CD14-positive monocyte (primary cell): ENCODE results near the gene GALT. TPM values are rescaled to one million over a fixed set of nuclear protein-coding genes. Genes with fewer than 3 reads are reported as not detected.
"Not testable (repeated sequence)": the region's sequence is repeated elsewhere in the genome, so short reads cannot be mapped to it uniquely, and the experiment has no call there.

ENCODE experiments used
- DNase-seq, 3 donors: peaks; one replicate each; pipeline ENCODE4 v3.0.0-alpha.2; 2011 to 2022
- H2AFZ ChIP-seq: 2 replicates; pipeline ENCODE4 v1.6.0; 2012; ENCODE audit warnings: mild to moderate bottlenecking, low read depth, low read length, inconsistent platforms; ENCODE audit not compliant: insufficient read depth, poor library complexity, severe bottlenecking
- H3K27ac ChIP-seq, 2 donors: 1 replicate in 1 of 2; 2 replicates in 1 of 2; pipeline ENCODE4 v1.5.1; 2012 to 2013; ENCODE audit warnings: low read length in 2 of 2, control low read depth in 1 of 2, inconsistent platforms in 1 of 2, low read depth in 1 of 2, mild to moderate bottlenecking in 1 of 2
- H3K27me3 ChIP-seq, 2 donors: one replicate each; pipeline versions ENCODE4 v1.6.0 to v1.6.1; 2011 to 2013; ENCODE audit warnings: low read length in 2 of 2; ENCODE audit not compliant: control insufficient read depth in 2 of 2, insufficient read depth in 2 of 2
- H3K36me3 ChIP-seq, 2 donors: replicated peaks in 1 of 2; 1 replicate in 1 of 2; 2 replicates in 1 of 2; pipeline versions ENCODE4 v1.5.1 to v1.6.1; 2012 to 2013; ENCODE audit warnings: low read length in 2 of 2, control low read depth in 1 of 2, inconsistent platforms in 1 of 2, mild to moderate bottlenecking in 1 of 2; ENCODE audit not compliant: insufficient read depth in 2 of 2, control insufficient read depth in 1 of 2
- H3K4me1 ChIP-seq, 2 donors: 1 replicate in 1 of 2; 2 replicates in 1 of 2; pipeline versions ENCODE4 v1.5.1 to v1.6.1; 2012 to 2013; ENCODE audit warnings: low read length in 2 of 2, control low read depth in 1 of 2, inconsistent platforms in 1 of 2, mild to moderate bottlenecking in 1 of 2, moderate library complexity in 1 of 2; ENCODE audit not compliant: insufficient read depth in 2 of 2, control insufficient read depth in 1 of 2
- H3K4me2 ChIP-seq: replicated peaks from 2 replicates; pipeline ENCODE3; 2012; ENCODE audit warnings: low read length, moderate library complexity, mild to moderate bottlenecking; ENCODE audit not compliant: poor library complexity, severe bottlenecking; ENCODE audit errors: extremely low read depth
- H3K4me3 ChIP-seq, 3 experiments: fragments of 200-600 bp in 1 of 3; sonication (generic) in 1 of 3; replicated peaks in 1 of 3; 1 replicate in 2 of 3; 2 replicates in 1 of 3; pipeline ENCODE4 v1.5.1; 2011 to 2013; ENCODE audit warnings: low read length in 3 of 3, mild to moderate bottlenecking in 3 of 3, control low read depth in 2 of 3, low read depth in 2 of 3, inconsistent platforms in 1 of 3, moderate library complexity in 1 of 3
- H3K79me2 ChIP-seq: 2 replicates; pipeline ENCODE4 v1.6.0; 2012; ENCODE audit warnings: mild to moderate bottlenecking, control low read depth, inconsistent platforms, low read length, moderate library complexity; ENCODE audit not compliant: insufficient read depth
- H3K9ac ChIP-seq: 2 replicates; pipeline ENCODE4 v1.6.0; 2017; ENCODE audit warnings: low read length, mild to moderate bottlenecking; ENCODE audit not compliant: insufficient read depth, poor library complexity, severe bottlenecking
- H3K9me3 ChIP-seq, 2 donors: replicated peaks in 1 of 2; 1 replicate in 1 of 2; 2 replicates in 1 of 2; pipeline versions ENCODE4 v1.5.1 to v1.6.1; 2012 to 2013; ENCODE audit warnings: low read length in 2 of 2, control low read depth in 1 of 2; ENCODE audit not compliant: control insufficient read depth in 1 of 2, insufficient read depth in 1 of 2
- H4K20me1 ChIP-seq: 2 replicates; pipeline ENCODE4 v1.6.0; 2012; ENCODE audit warnings: mild to moderate bottlenecking, low read length, control low read depth, moderate library complexity; ENCODE audit not compliant: insufficient read depth
- H3K27ac Mint-ChIP-seq, 7 donors: one replicate each; pipeline ENCODE4 v1.8.0; 2020; ENCODE audit warnings: mild to moderate bottlenecking in 7 of 7, mixed read lengths in 7 of 7, moderate library complexity in 6 of 7, inconsistent platforms in 2 of 7
- H3K27me3 Mint-ChIP-seq, 3 donors: one replicate each; pipeline ENCODE4 v1.8.0; 2021 to 2022; ENCODE audit warnings: low read depth in 3 of 3, mild to moderate bottlenecking in 3 of 3, mixed read lengths in 3 of 3, moderate library complexity in 3 of 3, inconsistent platforms in 1 of 3
- H3K36me3 Mint-ChIP-seq, 2 donors: one replicate each; pipeline ENCODE4 v1.8.0; 2020; ENCODE audit warnings: mixed read lengths in 2 of 2, inconsistent platforms in 1 of 2, mild to moderate bottlenecking in 1 of 2
- H3K4me1 Mint-ChIP-seq: one replicate; pipeline ENCODE4 v1.8.0; 2020; ENCODE audit warnings: mild to moderate bottlenecking, mixed read lengths
- H3K4me3 Mint-ChIP-seq, 2 donors: one replicate each; pipeline ENCODE4 v1.8.0; 2020; ENCODE audit warnings: mild to moderate bottlenecking in 2 of 2, mixed read lengths in 2 of 2, moderate library complexity in 1 of 2
- H3K9me3 Mint-ChIP-seq, 7 donors: one replicate each; pipeline ENCODE4 v1.8.0; 2020 to 2022; ENCODE audit warnings: mixed read lengths in 7 of 7, mild to moderate bottlenecking in 6 of 7, moderate library complexity in 6 of 7, inconsistent platforms in 2 of 7
- CTCF ChIP-seq: fragments of 200-600 bp; IDR thresholded peaks from one replicate; pipeline ENCODE4 v1.8.0; 2022; ENCODE audit warnings: antibody characterized with exemption, mild to moderate bottlenecking
- WGBS: methylation state at CpG from one replicate; pipeline ENCODE4 v1.1.5; 2013; ENCODE audit warnings: missing lambda C conversion rate; ENCODE audit not compliant: insufficient coverage; 5-methylcytosine and 5-hydroxymethylcytosine counted together
- intact Hi-C, 2 donors: fragments of 100-400 bp; cut with micrococcal nuclease; formaldehyde crosslinking; loops; one replicate each; pipeline versions ENCODE4 v1.15.0 to v1.15.1; 2023
- polyA plus RNA-seq, 3 donors: library from polyadenylated mRNA; depleted of rRNA in 1 of 3; unstranded in 2 of 3; stranded (reverse) in 1 of 3; fragments of 300-500 nt in 2 of 3; fragments of >200 nt in 1 of 3; fragmentation: Illumina TruSeq in 2 of 3; gene quantifications; 1 replicate in 2 of 3; 2 replicates in 1 of 3; pipeline ENCODE4 v1.2.3, GENCODE V29; 2012 to 2021

Gene GALT
- polyA plus RNA-seq, 3 donors: 25.6 to 103 (median 26.9) TPM

GRCh38 chr9:34638138-34638445 is 8.4 kb upstream of the GALT start:
- peak overlapping the region; percentile 94 for H3K4me2 ChIP-seq

GRCh38 chr9:34639322-34639721 is 7.2 kb upstream of the GALT start:
- Histone ChIP-seq H3K79me2 (peaks cover 15% of the 10 kb centered on the region), H3K36me3 (peaks cover 0 to 13% of the 10 kb centered on the region in 2 donors), H3K4me1 (peaks cover 28 to 34% of the 10 kb centered on the region in 2 donors)
- H3K4me3 ChIP-seq, H3K4me3 Mint-ChIP-seq, H3K9me3 ChIP-seq, H4K20me1 ChIP-seq, H3K9me3 Mint-ChIP-seq, H3K27me3 ChIP-seq, H3K27me3 Mint-ChIP-seq, H3K4me2 ChIP-seq, DNase-seq, H3K27ac ChIP-seq, H3K9ac ChIP-seq, H2AFZ ChIP-seq: not testable (repeated sequence)
- intact Hi-C loops: loop anchor here in 1 of 2 donors (5.0 kb wide), 1 partner anchor 37 kb away; no protein-coding TSS in a partner anchor
- Mint-ChIP-seq H3K4me1 (peaks cover 31% of the 10 kb centered on the region), H3K27ac (peak overlapping the region in 1 of 7 donors; percentile 2), H3K36me3 (peaks cover 10 to 14% of the 10 kb centered on the region in 2 donors)
- WGBS: 67% methylated on average over 3 of the region's 8 CpGs

More at GRCh38 chr9:34638138-34638445, 8.4 kb upstream of the GALT start:
- WGBS: 5% methylated on average over 4 of the region's 7 CpGs
- no peaks in the 10 kb centered on the region for H3K27me3 ChIP-seq
- TF ChIP-seq CTCF: no peak
- intact Hi-C loops: loop anchor here in 1 of 2 donors (5.0 kb wide), 1 partner anchor 36 kb away; no protein-coding TSS in a partner anchor
- H2AFZ ChIP-seq: peak overlapping the region; percentile 97
- peak overlapping the region; percentile 77 to 92 for H3K27ac ChIP-seq
- no peak for DNase-seq
- peaks cover 28 to 34% of the 10 kb centered on the region in 2 donors for H3K4me1 ChIP-seq
- peaks cover 10 to 14% of the 10 kb centered on the region in 2 donors for H3K36me3 Mint-ChIP-seq
- peak overlapping the region; percentile 77 for H3K9ac ChIP-seq
- H3K9me3 ChIP-seq: no peaks in the 10 kb centered on the region
- H3K4me3 Mint-ChIP-seq: peak overlapping the region; percentile 82 to 91
- H3K36me3 ChIP-seq: peaks cover 0 to 13% of the 10 kb centered on the region in 2 donors
- H3K9me3 Mint-ChIP-seq: peaks cover 0 to 2% (median 0%) of the 10 kb centered on the region in 7 donors
- H3K27me3 Mint-ChIP-seq: peaks cover 0 to 2% (median 1%) of the 10 kb centered on the region in 3 donors
- H3K79me2 ChIP-seq: peaks cover 15% of the 10 kb centered on the region
- no peaks in the 10 kb centered on the region for H4K20me1 ChIP-seq
- H3K4me3 ChIP-seq: peak overlapping the region; percentile 69 to 91 (median 86)
- peak overlapping the region; percentile 90 to 96 (median 92) for H3K27ac Mint-ChIP-seq
- H3K4me1 Mint-ChIP-seq: peaks cover 34% of the 10 kb centered on the region
